ENCODE measurements around the gene TJP2.

DNA sequence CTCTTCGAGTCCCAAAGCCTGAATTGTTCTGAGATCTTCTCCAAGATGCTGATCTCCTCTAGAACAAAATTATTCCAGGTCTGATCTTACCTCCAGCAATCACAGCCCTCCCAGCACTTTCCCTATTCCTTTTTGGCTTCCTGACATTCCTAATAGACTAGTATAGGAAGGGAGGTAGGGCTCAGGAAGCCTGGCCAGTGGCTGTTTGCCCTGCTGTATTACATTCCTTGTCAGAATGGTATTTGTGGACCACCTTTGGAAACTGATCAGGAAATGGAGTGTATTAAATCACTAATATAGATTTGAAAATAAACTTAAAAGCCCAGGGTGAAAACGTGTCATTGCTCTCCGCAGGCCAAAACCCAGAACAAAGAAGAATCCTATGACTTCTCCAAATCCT is 76.6 kb downstream of the TJP2 start:
- TF ChIP-seq, protein P1, sequence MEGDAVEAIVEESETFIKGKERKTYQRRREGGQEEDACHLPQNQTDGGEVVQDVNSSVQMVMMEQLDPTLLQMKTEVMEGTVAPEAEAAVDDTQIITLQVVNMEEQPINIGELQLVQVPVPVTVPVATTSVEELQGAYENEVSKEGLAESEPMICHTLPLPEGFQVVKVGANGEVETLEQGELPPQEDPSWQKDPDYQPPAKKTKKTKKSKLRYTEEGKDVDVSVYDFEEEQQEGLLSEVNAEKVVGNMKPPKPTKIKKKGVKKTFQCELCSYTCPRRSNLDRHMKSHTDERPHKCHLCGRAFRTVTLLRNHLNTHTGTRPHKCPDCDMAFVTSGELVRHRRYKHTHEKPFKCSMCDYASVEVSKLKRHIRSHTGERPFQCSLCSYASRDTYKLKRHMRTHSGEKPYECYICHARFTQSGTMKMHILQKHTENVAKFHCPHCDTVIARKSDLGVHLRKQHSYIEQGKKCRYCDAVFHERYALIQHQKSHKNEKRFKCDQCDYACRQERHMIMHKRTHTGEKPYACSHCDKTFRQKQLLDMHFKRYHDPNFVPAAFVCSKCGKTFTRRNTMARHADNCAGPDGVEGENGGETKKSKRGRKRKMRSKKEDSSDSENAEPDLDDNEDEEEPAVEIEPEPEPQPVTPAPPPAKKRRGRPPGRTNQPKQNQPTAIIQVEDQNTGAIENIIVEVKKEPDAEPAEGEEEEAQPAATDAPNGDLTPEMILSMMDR (IDR thresholded peaks at IDR 0.05), result no peak
- TF ChIP-seq POLR2A (IDR thresholded peaks at IDR 0.05), result no peak

Measured in lower leg skin (tissue), 3 donors.